CD4-positive, alpha-beta T cell (primary cell): ENCODE measurements around the gene HSPB1. TPM values are rescaled to one million over a fixed set of nuclear protein-coding genes. Genes with fewer than 3 reads are reported as not detected.
"Not testable (repeated sequence)": the region's sequence is repeated elsewhere in the genome, so short reads cannot be mapped to it uniquely, and the experiment has no call there.

Experiments used
- ATAC-seq: fragments of 200-7000 bp; cut with Tn5 transposase; one replicate; pipeline ENCODE4 v1.10.0; 2022; ENCODE audit warnings: mild to moderate bottlenecking; ENCODE audit not compliant: poor library complexity
- CTCF ChIA-PET: fragments of 350-600 bp; sonication (Branson Sonifier 250); formaldehyde crosslinking; loops from one replicate; lab custom pipeline; 2021; ENCODE audit warnings: antibody characterized with exemption, inconsistent platforms; lab: Charles Lee
- POLR2A ChIA-PET: fragments of 350-600 bp; sonication (Branson Sonifier 250); formaldehyde crosslinking; loops from one replicate; lab custom pipeline; 2021; ENCODE audit warnings: antibody characterized with exemption, inconsistent platforms; lab: Charles Lee
- DNase-seq, 14 experiments: peaks; one replicate each; pipeline ENCODE4 v3.0.0-alpha.2; 2013 to 2020; ENCODE audit warnings: mixed read lengths in 2 of 14
- H3K27ac ChIP-seq, 2 donors: one replicate each; pipeline versions ENCODE4 v1.5.1 to v1.7.0; 2013; ENCODE audit warnings: low read length in 2 of 2, low read depth in 1 of 2, mild to moderate bottlenecking in 1 of 2
- H3K27me3 ChIP-seq, 2 experiments: 1 replicate in 1 of 2; 2 replicates in 1 of 2; pipeline versions ENCODE4 v1.6.1 to v1.7.0; 2013; ENCODE audit warnings: low read length in 2 of 2, control low read depth in 1 of 2, mild to moderate bottlenecking in 1 of 2, moderate library complexity in 1 of 2; ENCODE audit not compliant: insufficient read depth in 2 of 2, control insufficient read depth in 1 of 2
- H3K36me3 ChIP-seq: one replicate; pipeline ENCODE4 v1.6.1; 2013; ENCODE audit warnings: low read length, control low read depth; ENCODE audit not compliant: insufficient read depth
- H3K4me1 ChIP-seq: one replicate; pipeline ENCODE4 v1.6.1; 2013; ENCODE audit warnings: low read length, control low read depth; ENCODE audit not compliant: insufficient read depth
- H3K4me3 ChIP-seq: one replicate; pipeline ENCODE4 v1.5.1; 2013; ENCODE audit warnings: mild to moderate bottlenecking, low read length, moderate library complexity
- H3K9me3 ChIP-seq, 2 experiments: 1 replicate in 1 of 2; 2 replicates in 1 of 2; pipeline versions ENCODE4 v1.6.1 to v1.7.0; 2013; ENCODE audit warnings: low read length in 2 of 2, mild to moderate bottlenecking in 2 of 2, control low read depth in 1 of 2, moderate library complexity in 1 of 2; ENCODE audit not compliant: control insufficient read depth in 1 of 2, insufficient read depth in 1 of 2
- H3K27ac Mint-ChIP-seq: one replicate; pipeline ENCODE4 v1.8.0; 2020; ENCODE audit warnings: mixed read lengths
- H3K27me3 Mint-ChIP-seq: one replicate; pipeline ENCODE4 v1.8.0; 2021; ENCODE audit warnings: mixed read lengths
- H3K36me3 Mint-ChIP-seq: one replicate; pipeline ENCODE4 v1.8.0; 2021; ENCODE audit warnings: low read depth, mixed read lengths
- H3K4me1 Mint-ChIP-seq: one replicate; pipeline ENCODE4 v1.8.0; 2021; ENCODE audit warnings: low read depth, mixed read lengths
- H3K4me3 Mint-ChIP-seq: one replicate; pipeline ENCODE4 v1.8.0; 2020; ENCODE audit warnings: mild to moderate bottlenecking, mixed read lengths
- H3K9me3 Mint-ChIP-seq: one replicate; pipeline ENCODE4 v1.8.0; 2020; ENCODE audit warnings: mixed read lengths
- intact Hi-C, 2 experiments: fragments of 100-400 bp; cut with DNase I in 1 of 2; cut with micrococcal nuclease in 1 of 2; formaldehyde crosslinking; loops; one replicate each; pipeline versions ENCODE4 v1.15.1 to v1.9.0; 2023 to 2025; cut with DNase I, micrococcal nuclease
- total RNA-seq, 174 experiments: library from RNA in 2 of 174; stranded (reverse) in 2 of 174; gene quantifications; one replicate each; pipeline ENCODE4 v1.2.3 and lab custom pipeline; 2021 to 2026
- TF ChIP-seq, protein P1 (sequence below): fragments of 200-600 bp; IDR thresholded peaks from one replicate; pipeline ENCODE4 v1.8.0; 2022; ENCODE audit warnings: antibody characterized with exemption, mild to moderate bottlenecking

The HSPB1 gene
- total RNA-seq, 2 experiments from 2014 or later = 38.0 to 38.6 TPM

GRCh38 chr7:76291351-76292212 lies 10.9 kb upstream of the HSPB1 start:
- Mint-ChIP-seq H3K4me1 (peaks cover 4% of the 10 kb centered on the region), H3K4me3 (no peak overlapping the region), H3K27me3 (no peaks in the 10 kb centered on the region), H3K36me3 (no peaks in the 10 kb centered on the region), H3K9me3 (no peaks in the 10 kb centered on the region), H3K27ac (no peak overlapping the region)
- peaks cover 12% of the 10 kb centered on the region for H3K4me1 ChIP-seq
- POLR2A ChIA-PET = interaction anchor here (0.8 to 1.7 kb wide), 3 partner anchors 12 to 25 kb away, joined by 3 to 6 read pairs (median 3); no protein-coding TSS in a partner anchor
- TF ChIP-seq, protein P1, sequence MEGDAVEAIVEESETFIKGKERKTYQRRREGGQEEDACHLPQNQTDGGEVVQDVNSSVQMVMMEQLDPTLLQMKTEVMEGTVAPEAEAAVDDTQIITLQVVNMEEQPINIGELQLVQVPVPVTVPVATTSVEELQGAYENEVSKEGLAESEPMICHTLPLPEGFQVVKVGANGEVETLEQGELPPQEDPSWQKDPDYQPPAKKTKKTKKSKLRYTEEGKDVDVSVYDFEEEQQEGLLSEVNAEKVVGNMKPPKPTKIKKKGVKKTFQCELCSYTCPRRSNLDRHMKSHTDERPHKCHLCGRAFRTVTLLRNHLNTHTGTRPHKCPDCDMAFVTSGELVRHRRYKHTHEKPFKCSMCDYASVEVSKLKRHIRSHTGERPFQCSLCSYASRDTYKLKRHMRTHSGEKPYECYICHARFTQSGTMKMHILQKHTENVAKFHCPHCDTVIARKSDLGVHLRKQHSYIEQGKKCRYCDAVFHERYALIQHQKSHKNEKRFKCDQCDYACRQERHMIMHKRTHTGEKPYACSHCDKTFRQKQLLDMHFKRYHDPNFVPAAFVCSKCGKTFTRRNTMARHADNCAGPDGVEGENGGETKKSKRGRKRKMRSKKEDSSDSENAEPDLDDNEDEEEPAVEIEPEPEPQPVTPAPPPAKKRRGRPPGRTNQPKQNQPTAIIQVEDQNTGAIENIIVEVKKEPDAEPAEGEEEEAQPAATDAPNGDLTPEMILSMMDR = peak; percentile 92
- no peaks in the 10 kb centered on the region for H3K27me3 ChIP-seq
- intact Hi-C loops = loop anchor here (1.0 to 2.0 kb wide), 4 partner anchors 23 to 112 kb away; no protein-coding TSS in a partner anchor
- H3K27ac ChIP-seq = no peak overlapping the region
- peak; percentile 65 to 92 (median 82) for DNase-seq
- CTCF ChIA-PET = interaction anchor here (0.5 to 2.9 kb wide), 14 partner anchors 10 to 113 kb away, joined by 3 to 44 read pairs (median 4); partner anchors contain the start of gene HSPB1
- H3K36me3 ChIP-seq = no peaks in the 10 kb centered on the region
- no peak overlapping the region for H3K4me3 ChIP-seq
- H3K9me3 ChIP-seq = no peaks in the 10 kb centered on the region
- peak; percentile 92 for ATAC-seq

- intact Hi-C loops = no loop called here
- Histone ChIP-seq H3K9me3 (no peaks in the 10 kb centered on the region), H3K4me3 (no peak overlapping the region), H3K36me3 (no peaks in the 10 kb centered on the region), H3K4me1 (peaks cover 12% of the 10 kb centered on the region), H3K27me3 (no peaks in the 10 kb centered on the region), H3K27ac (no peak overlapping the region)
- Mint-ChIP-seq H3K27ac (no peak overlapping the region), H3K27me3 (no peaks in the 10 kb centered on the region), H3K36me3 (no peaks in the 10 kb centered on the region), H3K4me3 (no peak overlapping the region), H3K9me3 (no peaks in the 10 kb centered on the region), H3K4me1 (peaks cover 4% of the 10 kb centered on the region)
- ATAC-seq = no peak
- POLR2A ChIA-PET = interaction anchor here (1.2 to 1.7 kb wide), 2 partner anchors 11 to 22 kb away, joined by 3 to 6 read pairs; no protein-coding TSS in a partner anchor
- TF ChIP-seq, protein P1 = no peak
- DNase-seq = no peak
- CTCF ChIA-PET = interaction anchor here (0.9 to 2.9 kb wide), 5 partner anchors 10 to 114 kb away, joined by 3 to 44 read pairs (median 7); partner anchors contain the start of gene HSPB1
These were observed 10.3 kb upstream of the HSPB1 start for GRCh38 chr7:76292213-76292573.

- H3K27ac Mint-ChIP-seq, H3K27ac ChIP-seq, H3K27me3 Mint-ChIP-seq, H3K4me3 ChIP-seq, H3K9me3 Mint-ChIP-seq, H3K36me3 ChIP-seq, H3K36me3 Mint-ChIP-seq, DNase-seq, H3K27me3 ChIP-seq, H3K4me3 Mint-ChIP-seq, intact Hi-C loops, ATAC-seq, H3K9me3 ChIP-seq, H3K4me1 Mint-ChIP-seq: not testable (repeated sequence)
- H3K4me1 ChIP-seq = peaks cover 12% of the 10 kb centered on the region
- ChIA-PET POLR2A (interaction anchor here (1.7 kb wide), 1 partner anchor 21 kb away, joined by 6 read pairs; no protein-coding TSS in a partner anchor), CTCF (interaction anchor here (2.5 to 2.9 kb wide), 2 partner anchors 22 to 114 kb away, joined by 7 to 44 read pairs; no protein-coding TSS in a partner anchor)
These were observed 9.6 kb upstream of the HSPB1 start for GRCh38 chr7:76292911-76293310.
